HUES48 (cell line): ENCODE data around the gene HTRA3.

Source experiments
- H3K27ac ChIP-seq: one replicate; pipeline ENCODE4 v1.7.0; 2013; ENCODE audit warnings: low read depth, low read length, inconsistent platforms
- H3K27me3 ChIP-seq: 2 replicates; pipeline ENCODE4 v1.6.1; 2013; ENCODE audit warnings: mild to moderate bottlenecking, low read length; ENCODE audit not compliant: control insufficient read depth, insufficient read depth
- H3K36me3 ChIP-seq: 2 replicates; pipeline ENCODE4 v1.6.1; 2013; ENCODE audit warnings: low read length; ENCODE audit not compliant: control insufficient read depth, insufficient read depth
- H3K4me1 ChIP-seq: 2 replicates; pipeline ENCODE4 v1.6.1; 2013; ENCODE audit warnings: mild to moderate bottlenecking, low read length; ENCODE audit not compliant: control insufficient read depth, insufficient read depth
- H3K4me3 ChIP-seq: 2 replicates; pipeline ENCODE4 v1.5.1; 2013; ENCODE audit warnings: mild to moderate bottlenecking, low read depth, low read length
- H3K9ac ChIP-seq: 2 replicates; pipeline ENCODE4 v1.6.1; 2013; ENCODE audit warnings: mild to moderate bottlenecking, low read depth, low read length, moderate library complexity
- H3K9me3 ChIP-seq: 2 replicates; pipeline ENCODE4 v1.6.1; 2013; ENCODE audit warnings: low read length; ENCODE audit not compliant: control insufficient read depth, insufficient read depth

Gene HTRA3

GRCh38 chr4:8350841-8351461 is 81.4 kb downstream of the HTRA3 start:
- Histone ChIP-seq H3K4me3 (no peak overlapping the region), H3K27ac (no peak overlapping the region), H3K27me3 (peaks cover 6% of the 10 kb centered on the region), H3K4me1 (peaks cover 14% of the 10 kb centered on the region; the same call in 1 of the 2 replicates), H3K36me3 (no peaks in the 10 kb centered on the region), H3K9ac (no peak overlapping the region), H3K9me3 (no peaks in the 10 kb centered on the region)

DNA sequence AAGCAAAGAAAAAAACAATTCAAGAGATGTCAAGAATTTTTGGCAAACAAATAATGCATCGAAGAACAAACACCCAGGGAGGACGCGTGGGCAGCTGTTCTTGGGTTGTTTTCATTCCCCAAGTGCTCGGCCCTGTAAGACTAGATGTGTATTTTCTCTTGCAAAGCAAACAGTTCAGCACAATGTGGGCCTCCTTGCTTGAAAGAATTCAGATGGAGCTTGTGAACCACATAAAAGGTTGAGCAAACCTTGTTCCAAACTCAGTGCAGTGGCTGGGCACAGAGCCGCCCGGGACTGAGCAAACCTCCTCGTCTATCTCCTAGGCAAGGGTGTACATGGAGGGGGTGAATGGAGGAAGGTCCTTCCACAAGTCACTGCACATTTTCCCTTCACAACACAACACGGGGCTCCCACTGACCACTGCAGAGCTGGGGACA is 82.4 kb downstream of the HTRA3 start:
- Histone ChIP-seq H3K4me1 (peaks cover 21% of the 10 kb centered on the region), H3K27ac (peak overlapping the region; percentile 5), H3K9me3 (no peaks in the 10 kb centered on the region), H3K36me3 (no peaks in the 10 kb centered on the region), H3K4me3 (no peak overlapping the region), H3K27me3 (peaks cover 16% of the 10 kb centered on the region), H3K9ac (no peak overlapping the region)

GRCh38 chr4:8352368-8353157 is 83.0 kb downstream of the HTRA3 start:
- Histone ChIP-seq H3K27me3 (peaks cover 18% of the 10 kb centered on the region), H3K9ac (no peak overlapping the region), H3K4me1 (peaks cover 27% of the 10 kb centered on the region), H3K4me3 (no peak overlapping the region), H3K27ac (peak overlapping the region; percentile 5), H3K36me3 (no peaks in the 10 kb centered on the region), H3K9me3 (no peaks in the 10 kb centered on the region)

DNA sequence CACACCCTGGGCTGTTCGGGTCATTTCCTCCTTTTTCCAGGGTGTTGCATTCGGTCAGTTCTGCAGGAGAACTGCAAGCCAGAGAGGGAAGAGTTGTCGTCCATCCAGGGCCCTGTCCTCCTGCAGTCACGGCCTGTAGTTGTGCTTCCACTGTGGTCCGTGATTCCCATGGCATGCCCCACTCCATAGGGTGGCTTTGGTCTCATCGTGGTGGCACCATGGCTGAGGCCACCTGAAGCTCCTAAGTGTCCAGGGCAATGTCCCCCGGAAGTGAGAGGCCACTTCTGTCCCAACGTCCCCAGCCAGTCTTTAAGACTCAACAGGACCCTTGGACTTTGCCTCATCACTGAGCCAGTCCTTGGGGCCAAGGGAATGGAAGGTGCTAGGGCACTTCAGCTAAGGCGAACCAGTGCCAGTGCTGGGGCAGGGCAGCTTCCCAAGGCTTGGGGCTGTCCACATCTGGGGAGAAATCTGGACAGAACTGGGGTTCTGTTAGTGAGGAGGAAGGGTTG is 83.7 kb downstream of the HTRA3 start:
- peaks cover 32% of the 10 kb centered on the region for H3K4me1 ChIP-seq
- no peaks in the 10 kb centered on the region for H3K36me3 ChIP-seq
- no peak overlapping the region for H3K9ac ChIP-seq
- no peaks in the 10 kb centered on the region for H3K9me3 ChIP-seq
- H3K4me3 ChIP-seq, result no peak overlapping the region
- H3K27me3 ChIP-seq, result peaks cover 18% of the 10 kb centered on the region
- H3K27ac ChIP-seq, result no peak overlapping the region

DNA sequence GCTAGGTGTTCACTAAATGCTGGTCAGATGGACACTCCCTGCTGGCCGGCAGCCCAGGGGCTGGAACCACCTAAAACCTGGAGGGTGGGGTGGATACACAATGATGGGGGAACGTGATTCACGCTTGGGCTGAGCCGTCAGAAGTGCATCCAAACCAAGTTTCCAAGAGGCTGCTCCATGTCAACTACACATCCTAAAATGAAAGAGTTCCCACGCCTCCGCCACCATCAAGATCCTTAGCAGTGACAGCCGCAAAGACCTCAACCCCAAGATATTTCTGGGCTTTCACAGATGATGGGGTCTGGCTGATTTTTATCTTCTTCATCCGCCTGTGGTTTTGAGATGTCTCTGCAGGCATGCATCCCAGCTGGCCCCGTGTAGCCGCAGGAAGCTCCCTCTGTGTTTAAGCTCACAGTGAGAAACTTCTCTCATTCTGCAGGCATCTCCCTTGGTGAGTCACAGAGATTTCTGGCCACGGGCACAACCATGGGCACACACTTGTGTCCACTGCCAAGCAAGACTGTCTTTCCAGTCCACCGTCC is 84.4 kb downstream of the HTRA3 start:
- Histone ChIP-seq H3K27ac (no peak overlapping the region), H3K4me1 (peaks cover 40% of the 10 kb centered on the region), H3K36me3 (no peaks in the 10 kb centered on the region), H3K27me3 (peaks cover 18% of the 10 kb centered on the region), H3K9me3 (no peaks in the 10 kb centered on the region), H3K9ac (no peak overlapping the region), H3K4me3 (no peak overlapping the region)

GRCh38 chr4:8355306-8355705 is 85.8 kb downstream of the HTRA3 start:
- no peaks in the 10 kb centered on the region for H3K36me3 ChIP-seq
- H3K27me3 ChIP-seq, result peaks cover 25% of the 10 kb centered on the region
- no peak overlapping the region for H3K4me3 ChIP-seq
- H3K9ac ChIP-seq, result no peak overlapping the region
- peaks cover 42% of the 10 kb centered on the region for H3K4me1 ChIP-seq
- H3K9me3 ChIP-seq, result no peaks in the 10 kb centered on the region
- H3K27ac ChIP-seq, result no peak overlapping the region

DNA sequence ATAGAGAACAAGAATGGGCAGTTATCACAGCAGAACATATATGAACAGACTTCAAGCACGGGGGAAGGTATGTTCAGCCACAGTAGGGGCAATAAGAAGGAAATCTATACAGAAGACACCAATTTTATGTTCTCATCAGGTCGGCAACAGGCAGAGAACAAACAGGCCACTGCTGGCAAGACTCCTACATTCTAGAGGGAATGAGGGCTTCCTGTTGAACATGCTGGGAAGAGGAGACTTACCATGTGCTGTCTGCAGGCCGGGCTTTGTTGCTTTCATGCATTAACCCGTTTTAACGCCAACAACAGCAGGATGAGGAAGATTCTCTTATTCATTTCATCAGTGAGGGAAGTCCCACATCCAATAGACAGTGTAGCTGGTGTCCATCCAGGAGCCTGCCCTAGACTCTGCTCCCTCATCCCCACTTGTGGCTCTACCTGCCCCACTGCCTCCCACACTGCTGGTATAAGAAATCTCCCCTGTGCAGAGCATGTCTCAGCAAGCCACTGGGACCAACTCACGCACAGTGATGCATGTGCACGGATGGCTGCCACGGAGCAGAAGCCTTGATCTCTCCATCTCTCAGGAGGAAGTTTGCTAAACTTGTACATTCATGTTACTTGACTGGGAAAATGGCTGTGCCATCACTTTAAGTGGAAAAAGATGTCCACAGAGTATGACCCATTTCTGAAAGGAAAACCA is 86.5 kb downstream of the HTRA3 start:
- Histone ChIP-seq H3K9me3 (no peaks in the 10 kb centered on the region), H3K4me3 (no peak overlapping the region), H3K4me1 (peaks cover 41% of the 10 kb centered on the region), H3K27ac (no peak overlapping the region), H3K27me3 (peaks cover 25% of the 10 kb centered on the region), H3K36me3 (no peaks in the 10 kb centered on the region), H3K9ac (no peak overlapping the region)
